NCI-H69 (cell line): Measurements from ENCODE around the gene MAPKAP1.

ENCODE experiments used
- DNase-seq: peaks from one replicate; lab custom pipeline; 2025; lab: John Stamatoyannopoulos, UW

Gene MAPKAP1

GRCh38 chr9:125431741-125432271, 275.2 kb downstream of the MAPKAP1 start:
- DNase-seq = peak; percentile 44

GRCh38 chr9:125431012-125431305, 276.0 kb downstream of the MAPKAP1 start:
- no peak for DNase-seq

GRCh38 chr9:125430161-125431011, 276.6 kb downstream of the MAPKAP1 start:
- DNase-seq = no peak

- no peak for DNase-seq
Measured at GRCh38 chr9:125429476-125430160, 277.4 kb downstream of the MAPKAP1 start.

GRCh38 chr9:125428902-125429467, 278.0 kb downstream of the MAPKAP1 start:
- peak; percentile 17 for DNase-seq

- peak; percentile 81 for DNase-seq
Measured at GRCh38 chr9:125428060-125428901, 278.7 kb downstream of the MAPKAP1 start.

GRCh38 chr9:125427556-125427955, 279.5 kb downstream of the MAPKAP1 start:
- no peak for DNase-seq

GRCh38 chr9:125426926-125427325, 280.1 kb downstream of the MAPKAP1 start:
- DNase-seq = no peak

- no peak for DNase-seq
Measured at GRCh38 chr9:125425901-125426515, 281.0 kb downstream of the MAPKAP1 start.

GRCh38 chr9:125425170-125425897, 281.7 kb downstream of the MAPKAP1 start:
- no peak for DNase-seq

- DNase-seq = no peak
Measured at GRCh38 chr9:125423964-125424363, 283.0 kb downstream of the MAPKAP1 start.

- no peak for DNase-seq
Measured at GRCh38 chr9:125422853-125423252, 284.2 kb downstream of the MAPKAP1 start.

GRCh38 chr9:125421591-125422181, 285.3 kb downstream of the MAPKAP1 start:
- no peak for DNase-seq

GRCh38 chr9:125421166-125421565, 285.8 kb downstream of the MAPKAP1 start:
- DNase-seq = no peak

GRCh38 chr9:125418404-125418803, 288.6 kb downstream of the MAPKAP1 start:
- no peak for DNase-seq

- DNase-seq = no peak
Measured at GRCh38 chr9:125416517-125416916, 290.5 kb downstream of the MAPKAP1 start.

GRCh38 chr9:125415583-125416460, 291.2 kb downstream of the MAPKAP1 start:
- no peak for DNase-seq

GRCh38 chr9:125413579-125413978, 293.4 kb downstream of the MAPKAP1 start:
- no peak for DNase-seq

GRCh38 chr9:125412166-125412565, 294.8 kb downstream of the MAPKAP1 start:
- no peak for DNase-seq
